ENCODE data around the gene NHERF1.

GRCh38 chr17:74757931-74758847 lies 9.8 kb downstream of the NHERF1 start:
- TF ChIP-seq CTCF (IDR thresholded peaks at IDR 0.05; ENCODE audit: extremely low read depth in 1 of 2, insufficient read depth in 1 of 2, low read depth in 1 of 2, low read length in 2 of 2) (no peak), JUN (IDR thresholded peaks at IDR 0.05; ENCODE audit: borderline replicate concordance, insufficient read depth, insufficient read length, low read depth) (no peak), MAX (IDR thresholded peaks at IDR 0.05; ENCODE audit: insufficient read depth, insufficient read length) (no peak)
